Esophagus squamous epithelium (tissue), 5 donors: ENCODE results near the gene SAPCD2. TPM values are rescaled to one million over a fixed set of nuclear protein-coding genes. Genes with fewer than 3 reads are reported as not detected.

ENCODE experiments used
- DNase-seq: peaks from one replicate; lab custom pipeline; 2025; lab: John Stamatoyannopoulos, UW
- H3K27ac ChIP-seq, 4 donors: fragments of 200-600 bp; sonication (generic); one replicate each; pipeline ENCODE4 v1.5.1; 2016 to 2019; ENCODE audit warnings: mild to moderate bottlenecking in 1 of 4
- H3K27me3 ChIP-seq, 4 donors: fragments of 200-600 bp; sonication (generic); 1 replicate in 3 of 4; 2 replicates in 1 of 4; pipeline versions ENCODE4 v1.5.1 to v1.6.0; 2017 to 2021; ENCODE audit warnings: antibody characterized with exemption in 1 of 4
- H3K36me3 ChIP-seq, 3 donors: fragments of 200-600 bp; sonication (generic); one replicate each; pipeline ENCODE4 v1.5.1; 2016 to 2019
- H3K4me1 ChIP-seq, 3 donors: fragments of 200-600 bp; sonication (generic); one replicate each; pipeline ENCODE4 v1.5.1; 2017 to 2019
- H3K4me3 ChIP-seq, 4 donors: fragments of 200-600 bp; sonication (generic); 1 replicate in 3 of 4; 2 replicates in 1 of 4; pipeline ENCODE4 v1.5.1; 2016 to 2019; ENCODE audit warnings: mild to moderate bottlenecking in 2 of 4, moderate library complexity in 1 of 4
- H3K9me3 ChIP-seq, 3 donors: fragments of 200-600 bp; sonication (generic); one replicate each; pipeline ENCODE4 v1.5.1; 2016 to 2019
- CTCF ChIP-seq, 6 experiments: fragments of 450-650 bp in 4 of 6; fragments of 200-600 bp in 2 of 6; sonication (generic) in 2 of 6; IDR thresholded peaks; one replicate each; pipeline ENCODE4 v1.5.1; 2016 to 2019; ENCODE audit warnings: antibody characterized with exemption in 6 of 6, mild to moderate bottlenecking in 4 of 6, moderate library complexity in 4 of 6
- POLR2A ChIP-seq, 4 donors: fragments of 450-650 bp; IDR thresholded peaks; one replicate each; pipeline ENCODE4 v1.6.1; 2017; ENCODE audit warnings: antibody characterized with exemption in 4 of 4, mild to moderate bottlenecking in 4 of 4, moderate library complexity in 3 of 4
- WGBS, 2 donors: methylation state at CpG; one replicate each; pipeline ENCODE4 v1.1.5; 2018; 5-methylcytosine and 5-hydroxymethylcytosine counted together
- intact Hi-C: fragments of 100-400 bp; cut with DNase I; formaldehyde crosslinking; loops from one replicate; pipeline ENCODE4 v1.15.0; 2022
- total RNA-seq, 4 donors: library from RNA; depleted of rRNA; stranded (reverse); fragments of >200 nt; gene quantifications; one replicate each; pipeline ENCODE4 v1.1.0, GENCODE V29; 2016
- donor health status: DM: yes; HTN: yes; CAD: no.

SAPCD2 gene
- total RNA-seq, 4 donors from 2014 or later: 8.2 to 21.2 (median 14.7) TPM

GRCh38 chr9:137017071-137017470, 53.3 kb downstream of the SAPCD2 start:
- Histone ChIP-seq H3K4me1 (no peaks in the 10 kb centered on the region), H3K9me3 (no peaks in the 10 kb centered on the region), H3K27ac (no peak overlapping the region), H3K27me3 (no peaks in the 10 kb centered on the region), H3K4me3 (no peak overlapping the region), H3K36me3 (peaks cover 0 to 72% (median 0%) of the 10 kb centered on the region in 3 donors)
- WGBS, 2 donors: 91 to 98% methylated on average over 13 to 21 of the region's 28 CpGs
- intact Hi-C loops: no loop called here
- no peak for TF ChIP-seq POLR2A (IDR thresholded peaks at IDR 0.05)
- TF ChIP-seq CTCF (IDR thresholded peaks at IDR 0.05): no peak
- DNase-seq: no peak

- no CpG with 5 or more reads among the region's 16 CpGs for WGBS, 2 donors
These were observed 53.9 kb downstream of the SAPCD2 start for GRCh38 chr9:137016436-137016835.

GRCh38 chr9:137015976-137016375, 54.4 kb downstream of the SAPCD2 start:
- H3K27me3 ChIP-seq: no peaks in the 10 kb centered on the region
- 70 to 86% methylated on average over 2 to 4 of the region's 21 CpGs for WGBS, 2 donors

More at GRCh38 chr9:137016436-137016835, 53.9 kb downstream of the SAPCD2 start:
- H3K27ac ChIP-seq: no peak overlapping the region
- H3K36me3 ChIP-seq: peaks cover 0 to 78% (median 0%) of the 10 kb centered on the region in 3 donors
- intact Hi-C loops: no loop called here
- H3K4me1 ChIP-seq: no peaks in the 10 kb centered on the region
- H3K27me3 ChIP-seq: no peaks in the 10 kb centered on the region
- no peaks in the 10 kb centered on the region for H3K9me3 ChIP-seq
- H3K4me3 ChIP-seq: no peak overlapping the region
- no peak for DNase-seq
- TF ChIP-seq POLR2A (IDR thresholded peaks at IDR 0.05) (no peak), CTCF (IDR thresholded peaks at IDR 0.05) (no peak)

GRCh38 chr9:137015540-137015930, 54.8 kb downstream of the SAPCD2 start:
- no peaks in the 10 kb centered on the region for H3K9me3 ChIP-seq
- TF ChIP-seq CTCF (IDR thresholded peaks at IDR 0.05) (no peak), POLR2A (IDR thresholded peaks at IDR 0.05) (no peak)
- no peaks in the 10 kb centered on the region for H3K4me1 ChIP-seq
- intact Hi-C loops: no loop called here
- no peaks in the 10 kb centered on the region for H3K27me3 ChIP-seq
- peaks cover 0 to 82% (median 0%) of the 10 kb centered on the region in 3 donors for H3K36me3 ChIP-seq
- no peak overlapping the region for H3K27ac ChIP-seq
- no peak for DNase-seq
- H3K4me3 ChIP-seq: no peak overlapping the region
- 97 to 98% methylated on average over 8 to 12 of the region's 25 CpGs for WGBS, 2 donors

More at GRCh38 chr9:137015976-137016375, 54.4 kb downstream of the SAPCD2 start:
- no peaks in the 10 kb centered on the region for H3K9me3 ChIP-seq
- no peak for TF ChIP-seq CTCF (IDR thresholded peaks at IDR 0.05)
- TF ChIP-seq POLR2A (IDR thresholded peaks at IDR 0.05): no peak
- intact Hi-C loops: no loop called here
- H3K4me3 ChIP-seq: no peak overlapping the region
- no peak for DNase-seq
- H3K27ac ChIP-seq: no peak overlapping the region
- no peaks in the 10 kb centered on the region for H3K4me1 ChIP-seq
- H3K36me3 ChIP-seq: peaks cover 0 to 83% (median 0%) of the 10 kb centered on the region in 3 donors

- Histone ChIP-seq H3K36me3 (peaks cover 0 to 82% (median 0%) of the 10 kb centered on the region in 3 donors), H3K27ac (no peak overlapping the region), H3K27me3 (no peaks in the 10 kb centered on the region), H3K9me3 (no peaks in the 10 kb centered on the region), H3K4me3 (no peak overlapping the region), H3K4me1 (no peaks in the 10 kb centered on the region)
- 70 to 94% methylated on average over 4 to 11 of the region's 36 CpGs for WGBS, 2 donors
- intact Hi-C loops: no loop called here
- TF ChIP-seq CTCF (IDR thresholded peaks at IDR 0.05) (no peak), POLR2A (IDR thresholded peaks at IDR 0.05) (no peak)
- DNase-seq: no peak
These were observed 55.4 kb downstream of the SAPCD2 start for GRCh38 chr9:137014776-137015539.
